Stimulated activated CD8-positive, alpha-beta memory T cell treated with anti-CD3 and anti-CD28 coated beads, Interleukin-7, amount 100 ng/mL, for 1 hour (primary cell): ENCODE measurements around the gene PRKAR2B.
"Not testable (repeated sequence)": the region's sequence is repeated elsewhere in the genome, so short reads cannot be mapped to it uniquely, and the experiment has no call there.

Experiments
- DNase-seq, 2 donors: peaks; one replicate each; pipeline ENCODE4 v3.0.0-alpha.2; 2020; ENCODE audit warnings: low read depth in 2 of 2

The PRKAR2B gene

GRCh38 chr7:107078517-107078966, 34.0 kb downstream of the PRKAR2B start:
- DNase-seq: no peak

GRCh38 chr7:107079212-107079940, 34.9 kb downstream of the PRKAR2B start:
- DNase-seq: no peak

GRCh38 chr7:107080099-107080505, 35.6 kb downstream of the PRKAR2B start:
- DNase-seq: no peak

DNA sequence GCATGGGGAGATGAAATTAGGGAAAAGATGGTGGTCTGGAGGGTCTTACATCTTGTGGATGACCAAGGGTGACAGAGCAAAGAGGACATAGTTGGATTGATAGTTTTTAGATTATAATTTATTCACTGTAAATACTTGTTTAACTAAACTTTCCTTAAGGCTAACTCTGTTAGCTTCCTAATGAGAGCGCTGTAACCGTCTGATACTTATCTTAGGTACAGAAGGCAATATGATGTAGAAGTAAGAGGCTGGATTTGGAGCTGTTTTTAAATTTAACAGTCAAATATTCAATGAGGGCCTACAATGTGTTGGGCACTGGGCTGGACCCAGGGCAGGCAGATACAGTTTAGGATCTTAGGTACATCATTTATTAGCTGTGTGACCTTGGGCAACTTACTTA, 36.0 kb downstream of the PRKAR2B start:
- DNase-seq: no peak

DNA sequence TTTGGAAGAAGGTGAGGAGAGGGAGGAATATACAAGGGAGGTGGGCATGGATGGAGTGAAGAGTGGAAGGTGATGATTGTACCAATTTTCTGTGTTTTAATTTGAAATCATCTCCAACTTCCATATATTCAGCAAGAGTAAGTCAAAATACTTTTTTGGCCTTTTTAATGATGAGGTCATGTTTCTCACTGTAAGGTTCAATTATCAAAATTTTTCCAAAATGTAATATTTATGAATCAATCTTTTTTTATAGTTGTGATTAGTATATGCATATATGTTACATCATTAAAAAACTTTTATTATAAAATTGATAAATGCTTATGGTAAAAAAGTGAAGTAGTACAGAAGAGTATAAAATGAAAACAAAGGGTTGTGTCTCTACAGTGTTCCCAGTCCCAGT, 40.7 kb downstream of the PRKAR2B start:
- no peak for DNase-seq

- no peak for DNase-seq
These were observed 45.1 kb downstream of the PRKAR2B start for GRCh38 chr7:107089627-107090026.

DNA sequence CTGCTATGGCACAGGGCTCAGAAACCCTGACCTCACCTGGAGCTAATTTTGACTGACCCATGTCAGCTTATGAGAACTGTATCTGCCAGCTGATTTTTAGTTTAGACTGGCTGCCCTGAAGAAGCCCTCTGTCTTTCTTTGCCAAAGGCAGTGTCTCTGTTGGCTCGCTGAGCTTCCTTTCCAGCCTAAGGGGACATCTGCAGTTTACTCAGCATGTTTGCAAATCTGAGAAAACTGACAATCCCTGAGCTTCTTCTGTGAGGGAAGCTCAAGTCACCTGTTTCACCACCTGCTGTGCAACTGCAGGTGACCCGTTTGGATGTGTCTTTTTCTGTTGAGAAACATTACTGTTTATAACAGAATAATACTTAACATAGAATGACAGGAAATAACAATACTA, 46.0 kb downstream of the PRKAR2B start:
- DNase-seq: no peak

DNA sequence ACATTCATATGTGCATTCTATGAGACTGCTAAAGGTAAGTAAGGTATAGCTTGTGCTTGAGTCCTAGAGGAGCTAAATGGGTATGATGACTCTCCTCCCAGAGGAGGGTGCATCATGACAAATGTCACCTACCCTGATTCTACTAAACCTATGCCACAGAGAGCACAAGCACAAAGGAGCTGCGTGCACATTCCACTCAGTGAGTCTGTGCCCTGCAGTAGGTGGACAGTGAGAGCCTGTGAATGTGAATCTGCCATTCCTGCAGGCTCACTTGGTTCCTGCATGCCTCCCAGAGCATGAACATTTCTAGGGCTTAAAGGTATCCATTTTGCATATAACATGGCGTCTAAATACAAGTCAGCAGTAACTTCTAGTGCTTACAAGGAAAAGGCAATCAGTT, 46.8 kb downstream of the PRKAR2B start:
- no peak for DNase-seq

- DNase-seq: not testable (repeated sequence)
These were observed 49.2 kb downstream of the PRKAR2B start for GRCh38 chr7:107093671-107094070.

GRCh38 chr7:107099154-107099553, 54.6 kb downstream of the PRKAR2B start:
- not testable (repeated sequence) for DNase-seq

- no peak for DNase-seq
These were observed 56.3 kb downstream of the PRKAR2B start for GRCh38 chr7:107100824-107101223.

GRCh38 chr7:107103369-107103768, 58.9 kb downstream of the PRKAR2B start:
- DNase-seq: no peak

- no peak for DNase-seq
These were observed 60.3 kb downstream of the PRKAR2B start for GRCh38 chr7:107104801-107105200.

- DNase-seq: no peak
These were observed 61.2 kb downstream of the PRKAR2B start for GRCh38 chr7:107105591-107106245.

DNA sequence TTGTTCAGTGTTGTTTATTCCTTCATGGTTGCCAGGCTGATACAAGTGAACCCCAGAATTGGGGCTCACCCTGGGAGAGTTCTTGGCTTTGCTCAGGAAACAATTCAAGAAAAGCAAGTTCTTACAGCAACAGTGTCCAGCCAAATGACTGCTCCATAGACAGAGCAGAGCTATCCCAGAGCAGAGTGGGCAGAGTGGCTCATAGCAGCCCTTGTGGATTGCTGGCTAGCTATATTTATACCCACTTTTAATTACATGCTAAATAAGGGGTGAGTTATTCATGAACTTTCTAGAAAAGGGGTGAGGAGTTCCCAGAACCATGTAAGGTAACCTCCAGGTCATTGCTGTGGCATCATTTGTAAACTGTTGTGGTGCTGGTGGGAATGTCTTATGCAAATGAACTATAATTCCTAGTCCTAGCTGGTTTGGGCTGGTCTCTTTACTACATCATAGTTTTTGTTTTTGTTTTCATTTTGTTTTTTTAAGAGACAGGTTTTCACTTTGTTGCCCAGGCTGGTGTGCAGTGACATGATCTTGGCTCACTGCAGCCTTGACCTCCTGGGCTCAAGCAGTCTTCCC, 64.4 kb downstream of the PRKAR2B start:
- DNase-seq: no peak

DNA sequence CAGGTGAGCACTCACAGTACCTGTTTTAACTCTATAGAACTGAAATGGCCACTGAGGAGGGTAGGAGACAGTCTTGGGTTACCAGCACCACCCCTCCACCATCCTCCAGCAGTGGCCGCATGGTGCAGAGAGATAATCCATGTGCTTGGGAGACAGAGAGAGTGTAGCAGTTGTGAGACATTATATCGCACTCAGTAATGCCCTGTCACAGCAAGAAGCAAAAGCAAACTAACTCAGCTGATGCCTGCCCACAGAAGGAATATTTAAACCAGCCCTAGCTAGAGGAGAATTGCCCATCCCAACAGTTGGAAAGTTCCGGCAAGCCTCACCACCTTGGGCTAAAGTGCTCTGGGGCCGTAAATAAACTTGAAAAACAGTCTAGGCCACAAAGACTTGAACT, 65.5 kb downstream of the PRKAR2B start:
- no peak for DNase-seq

DNA sequence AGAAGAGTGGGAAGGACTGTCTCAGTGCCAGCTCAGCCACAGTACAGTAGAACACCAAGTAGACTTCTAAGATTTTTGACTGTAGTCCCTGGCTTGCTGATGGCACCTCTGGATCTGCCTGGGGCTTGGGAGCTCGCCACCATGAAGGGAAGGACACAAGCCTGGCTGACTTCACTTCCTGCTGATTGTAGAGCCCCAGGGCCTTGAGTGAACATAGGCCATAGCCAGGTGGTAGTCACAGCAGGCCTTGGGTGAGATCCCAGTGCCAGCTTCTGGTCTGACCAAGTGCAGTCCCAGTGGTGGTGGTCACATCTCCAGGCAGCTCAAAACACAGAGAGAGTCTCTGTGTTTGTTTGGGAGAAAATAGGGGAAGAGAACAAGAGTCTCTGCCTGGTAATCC, 66.7 kb downstream of the PRKAR2B start:
- DNase-seq: no peak

DNA sequence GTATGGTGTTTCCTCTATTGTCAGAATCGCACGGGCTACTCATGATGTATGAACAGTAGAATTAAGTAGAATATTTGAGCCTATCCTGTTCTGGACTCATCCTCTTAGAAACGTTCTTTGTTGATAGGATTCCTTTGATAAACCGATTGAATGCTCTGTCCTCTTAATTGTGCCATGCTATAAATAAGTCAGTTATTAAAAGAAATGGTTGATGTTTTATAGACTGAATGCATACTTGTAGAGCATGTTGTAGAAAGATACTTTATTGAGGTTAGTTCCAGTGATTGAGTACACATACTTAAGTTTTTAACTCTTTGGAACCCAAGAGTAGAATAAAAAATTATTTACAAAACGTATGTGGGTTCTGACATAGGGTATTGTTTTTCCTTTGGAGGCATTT, 69.4 kb downstream of the PRKAR2B start:
- DNase-seq: no peak

GRCh38 chr7:107115114-107115513, 70.6 kb downstream of the PRKAR2B start:
- no peak for DNase-seq

DNA sequence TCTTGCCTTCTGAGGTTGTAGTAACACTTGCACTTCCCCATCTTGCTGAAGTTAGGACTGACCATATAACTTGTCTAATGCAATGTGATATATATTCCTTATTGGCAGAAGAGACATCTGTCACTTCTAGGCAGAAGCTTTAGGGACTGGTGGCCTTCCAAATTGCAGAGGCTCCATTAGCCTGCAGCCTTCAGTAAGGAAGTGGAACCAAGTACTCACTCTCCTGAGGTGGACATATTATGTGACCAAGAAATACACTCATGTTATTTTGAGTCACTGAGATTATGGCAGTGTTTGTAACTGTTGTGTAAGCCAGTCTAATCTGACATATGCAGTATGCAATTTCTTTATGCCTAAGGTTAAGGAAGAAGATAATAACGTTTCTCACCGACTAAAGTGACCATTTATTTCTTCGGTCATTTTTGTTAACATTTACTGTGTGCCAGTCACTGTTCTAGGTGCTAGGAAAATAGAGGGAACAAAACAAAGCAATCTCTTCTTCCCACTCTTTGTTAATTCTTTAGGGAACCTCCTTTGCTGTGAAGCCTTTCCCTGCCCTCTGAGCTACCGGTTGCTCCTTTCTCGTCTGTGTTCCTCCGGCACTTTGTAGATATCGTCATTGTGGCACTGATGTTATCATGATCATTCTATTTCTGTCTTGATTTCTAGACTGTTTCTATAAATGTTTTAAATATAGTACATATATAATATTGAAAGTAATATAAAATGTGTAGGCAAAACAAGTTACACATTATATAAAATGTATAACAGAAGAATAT, 71.4 kb downstream of the PRKAR2B start:
- no peak for DNase-seq

DNA sequence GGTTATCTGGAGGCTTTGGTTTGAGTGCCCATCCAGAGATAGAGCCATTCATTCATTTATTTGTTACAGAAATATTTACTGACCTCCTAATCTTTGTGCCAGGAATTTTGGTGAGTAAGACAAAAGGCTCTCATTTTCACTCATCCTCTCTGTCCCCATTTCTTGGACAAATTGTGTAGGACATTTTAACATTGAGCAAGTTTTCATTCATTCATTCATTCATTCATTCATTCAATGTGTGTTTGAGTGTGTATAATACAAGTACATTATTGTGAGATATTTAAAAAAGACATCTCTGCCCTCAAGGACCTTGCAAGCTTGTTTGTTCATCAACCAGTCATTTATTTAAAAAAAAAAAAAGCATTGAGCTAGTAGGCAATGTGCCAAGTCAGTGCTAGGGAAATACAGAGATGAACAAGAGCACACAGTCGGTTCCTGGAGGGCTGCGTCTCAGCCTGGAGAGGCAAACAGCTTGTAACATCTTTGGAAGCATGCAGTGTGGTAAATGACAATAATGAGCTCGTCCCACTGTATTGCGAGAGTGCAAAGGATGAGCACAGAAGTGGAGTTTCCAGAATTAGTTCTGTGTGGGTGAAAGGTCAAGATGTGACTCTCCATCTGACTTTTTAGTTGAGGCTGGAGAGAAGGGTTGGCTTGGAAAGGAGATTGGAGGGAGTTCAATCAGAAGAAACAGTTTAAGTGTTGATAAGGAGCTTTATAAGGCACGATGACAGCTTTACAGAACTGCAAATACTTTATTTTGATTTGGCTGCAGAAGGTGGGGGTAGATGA, 73.8 kb downstream of the PRKAR2B start:
- DNase-seq: no peak
